CD14-positive monocyte (primary cell): Measurements from ENCODE around the gene KCNQ1OT1. TPM values are rescaled to one million over a fixed set of nuclear protein-coding genes. Genes with fewer than 3 reads are reported as not detected.

Experiments used
- DNase-seq, 3 donors: peaks; one replicate each; pipeline ENCODE4 v3.0.0-alpha.2; 2011 to 2022
- H2AFZ ChIP-seq: 2 replicates; pipeline ENCODE4 v1.6.0; 2012; ENCODE audit warnings: mild to moderate bottlenecking, low read depth, low read length, inconsistent platforms; ENCODE audit not compliant: insufficient read depth, poor library complexity, severe bottlenecking
- H3K27ac ChIP-seq, 2 donors: 1 replicate in 1 of 2; 2 replicates in 1 of 2; pipeline ENCODE4 v1.5.1; 2012 to 2013; ENCODE audit warnings: low read length in 2 of 2, control low read depth in 1 of 2, inconsistent platforms in 1 of 2, low read depth in 1 of 2, mild to moderate bottlenecking in 1 of 2
- H3K27me3 ChIP-seq, 2 donors: one replicate each; pipeline versions ENCODE4 v1.6.0 to v1.6.1; 2011 to 2013; ENCODE audit warnings: low read length in 2 of 2; ENCODE audit not compliant: control insufficient read depth in 2 of 2, insufficient read depth in 2 of 2
- H3K36me3 ChIP-seq, 2 donors: replicated peaks in 1 of 2; 1 replicate in 1 of 2; 2 replicates in 1 of 2; pipeline versions ENCODE4 v1.5.1 to v1.6.1; 2012 to 2013; ENCODE audit warnings: low read length in 2 of 2, control low read depth in 1 of 2, inconsistent platforms in 1 of 2, mild to moderate bottlenecking in 1 of 2; ENCODE audit not compliant: insufficient read depth in 2 of 2, control insufficient read depth in 1 of 2
- H3K4me1 ChIP-seq, 2 donors: 1 replicate in 1 of 2; 2 replicates in 1 of 2; pipeline versions ENCODE4 v1.5.1 to v1.6.1; 2012 to 2013; ENCODE audit warnings: low read length in 2 of 2, control low read depth in 1 of 2, inconsistent platforms in 1 of 2, mild to moderate bottlenecking in 1 of 2, moderate library complexity in 1 of 2; ENCODE audit not compliant: insufficient read depth in 2 of 2, control insufficient read depth in 1 of 2
- H3K4me2 ChIP-seq: replicated peaks from 2 replicates; pipeline ENCODE3; 2012; ENCODE audit warnings: low read length, moderate library complexity, mild to moderate bottlenecking; ENCODE audit not compliant: poor library complexity, severe bottlenecking; ENCODE audit errors: extremely low read depth
- H3K4me3 ChIP-seq, 3 experiments: fragments of 200-600 bp in 1 of 3; sonication (generic) in 1 of 3; replicated peaks in 1 of 3; 1 replicate in 2 of 3; 2 replicates in 1 of 3; pipeline ENCODE4 v1.5.1; 2011 to 2013; ENCODE audit warnings: low read length in 3 of 3, mild to moderate bottlenecking in 3 of 3, control low read depth in 2 of 3, low read depth in 2 of 3, inconsistent platforms in 1 of 3, moderate library complexity in 1 of 3
- H3K79me2 ChIP-seq: 2 replicates; pipeline ENCODE4 v1.6.0; 2012; ENCODE audit warnings: mild to moderate bottlenecking, control low read depth, inconsistent platforms, low read length, moderate library complexity; ENCODE audit not compliant: insufficient read depth
- H3K9ac ChIP-seq: 2 replicates; pipeline ENCODE4 v1.6.0; 2017; ENCODE audit warnings: low read length, mild to moderate bottlenecking; ENCODE audit not compliant: insufficient read depth, poor library complexity, severe bottlenecking
- H3K9me3 ChIP-seq, 2 donors: replicated peaks in 1 of 2; 1 replicate in 1 of 2; 2 replicates in 1 of 2; pipeline versions ENCODE4 v1.5.1 to v1.6.1; 2012 to 2013; ENCODE audit warnings: low read length in 2 of 2, control low read depth in 1 of 2; ENCODE audit not compliant: control insufficient read depth in 1 of 2, insufficient read depth in 1 of 2
- H4K20me1 ChIP-seq: 2 replicates; pipeline ENCODE4 v1.6.0; 2012; ENCODE audit warnings: mild to moderate bottlenecking, low read length, control low read depth, moderate library complexity; ENCODE audit not compliant: insufficient read depth
- H3K27ac Mint-ChIP-seq, 7 donors: one replicate each; pipeline ENCODE4 v1.8.0; 2020; ENCODE audit warnings: mild to moderate bottlenecking in 7 of 7, mixed read lengths in 7 of 7, moderate library complexity in 6 of 7, inconsistent platforms in 2 of 7
- H3K27me3 Mint-ChIP-seq, 3 donors: one replicate each; pipeline ENCODE4 v1.8.0; 2021 to 2022; ENCODE audit warnings: low read depth in 3 of 3, mild to moderate bottlenecking in 3 of 3, mixed read lengths in 3 of 3, moderate library complexity in 3 of 3, inconsistent platforms in 1 of 3
- H3K36me3 Mint-ChIP-seq, 2 donors: one replicate each; pipeline ENCODE4 v1.8.0; 2020; ENCODE audit warnings: mixed read lengths in 2 of 2, inconsistent platforms in 1 of 2, mild to moderate bottlenecking in 1 of 2
- H3K4me1 Mint-ChIP-seq: one replicate; pipeline ENCODE4 v1.8.0; 2020; ENCODE audit warnings: mild to moderate bottlenecking, mixed read lengths
- H3K4me3 Mint-ChIP-seq, 2 donors: one replicate each; pipeline ENCODE4 v1.8.0; 2020; ENCODE audit warnings: mild to moderate bottlenecking in 2 of 2, mixed read lengths in 2 of 2, moderate library complexity in 1 of 2
- H3K9me3 Mint-ChIP-seq, 7 donors: one replicate each; pipeline ENCODE4 v1.8.0; 2020 to 2022; ENCODE audit warnings: mixed read lengths in 7 of 7, mild to moderate bottlenecking in 6 of 7, moderate library complexity in 6 of 7, inconsistent platforms in 2 of 7
- WGBS: methylation state at CpG from one replicate; pipeline ENCODE4 v1.1.5; 2013; ENCODE audit warnings: missing lambda C conversion rate; ENCODE audit not compliant: insufficient coverage; 5-methylcytosine and 5-hydroxymethylcytosine counted together
- intact Hi-C, 2 donors: fragments of 100-400 bp; cut with micrococcal nuclease; formaldehyde crosslinking; loops; one replicate each; pipeline versions ENCODE4 v1.15.0 to v1.15.1; 2023
- polyA plus RNA-seq, 3 donors: library from polyadenylated mRNA; depleted of rRNA in 1 of 3; unstranded in 2 of 3; stranded (reverse) in 1 of 3; fragments of 300-500 nt in 2 of 3; fragments of >200 nt in 1 of 3; fragmentation: Illumina TruSeq in 2 of 3; gene quantifications; 1 replicate in 2 of 3; 2 replicates in 1 of 3; pipeline ENCODE4 v1.2.3, GENCODE V29; 2012 to 2021
- TF ChIP-seq, protein P1 (sequence below): fragments of 200-600 bp; IDR thresholded peaks from one replicate; pipeline ENCODE4 v1.8.0; 2022; ENCODE audit warnings: antibody characterized with exemption, mild to moderate bottlenecking

Gene KCNQ1OT1
- polyA plus RNA-seq, 3 donors, result 0.01 to 0.04 (median 0.03) TPM

- Histone ChIP-seq H3K4me1 (peaks cover 23 to 29% of the 10 kb centered on the region in 2 donors), H3K27ac (no peak overlapping the region), H2AFZ (no peak overlapping the region), H3K4me3 (no peak overlapping the region), H3K79me2 (peaks cover 7% of the 10 kb centered on the region), H3K9me3 (peaks cover 11 to 24% of the 10 kb centered on the region in 2 donors), H3K9ac (no peak overlapping the region), H3K36me3 (peaks cover 4 to 14% of the 10 kb centered on the region in 2 donors), H4K20me1 (peaks cover 81% of the 10 kb centered on the region), H3K27me3 (no peaks in the 10 kb centered on the region), H3K4me2 (no peak overlapping the region)
- H3K27me3 Mint-ChIP-seq, result peaks cover 5 to 7% (median 7%) of the 10 kb centered on the region in 3 donors
- peaks cover 26 to 29% of the 10 kb centered on the region in 2 donors for H3K36me3 Mint-ChIP-seq
- WGBS, result 83% methylated on average over 1 of the region's 5 CpGs
- H3K4me3 Mint-ChIP-seq, result no peak overlapping the region
- peaks cover 30% of the 10 kb centered on the region for H3K4me1 Mint-ChIP-seq
- intact Hi-C loops, result no loop called here
- TF ChIP-seq, protein P1, sequence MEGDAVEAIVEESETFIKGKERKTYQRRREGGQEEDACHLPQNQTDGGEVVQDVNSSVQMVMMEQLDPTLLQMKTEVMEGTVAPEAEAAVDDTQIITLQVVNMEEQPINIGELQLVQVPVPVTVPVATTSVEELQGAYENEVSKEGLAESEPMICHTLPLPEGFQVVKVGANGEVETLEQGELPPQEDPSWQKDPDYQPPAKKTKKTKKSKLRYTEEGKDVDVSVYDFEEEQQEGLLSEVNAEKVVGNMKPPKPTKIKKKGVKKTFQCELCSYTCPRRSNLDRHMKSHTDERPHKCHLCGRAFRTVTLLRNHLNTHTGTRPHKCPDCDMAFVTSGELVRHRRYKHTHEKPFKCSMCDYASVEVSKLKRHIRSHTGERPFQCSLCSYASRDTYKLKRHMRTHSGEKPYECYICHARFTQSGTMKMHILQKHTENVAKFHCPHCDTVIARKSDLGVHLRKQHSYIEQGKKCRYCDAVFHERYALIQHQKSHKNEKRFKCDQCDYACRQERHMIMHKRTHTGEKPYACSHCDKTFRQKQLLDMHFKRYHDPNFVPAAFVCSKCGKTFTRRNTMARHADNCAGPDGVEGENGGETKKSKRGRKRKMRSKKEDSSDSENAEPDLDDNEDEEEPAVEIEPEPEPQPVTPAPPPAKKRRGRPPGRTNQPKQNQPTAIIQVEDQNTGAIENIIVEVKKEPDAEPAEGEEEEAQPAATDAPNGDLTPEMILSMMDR, result no peak
- no peak overlapping the region for H3K27ac Mint-ChIP-seq
- no peak for DNase-seq
- peaks cover 11 to 16% (median 13%) of the 10 kb centered on the region in 7 donors for H3K9me3 Mint-ChIP-seq
These were observed 2.2 kb upstream of the KCNQ1OT1 start for GRCh38 chr11:2701898-2702434.

GRCh38 chr11:2701230-2701629 is 1.4 kb upstream of the KCNQ1OT1 start:
- Histone ChIP-seq H3K79me2 (peaks cover 7% of the 10 kb centered on the region), H3K4me3 (no peak overlapping the region), H3K4me2 (peak overlapping the region; percentile 74), H3K27me3 (no peaks in the 10 kb centered on the region), H3K9ac (no peak overlapping the region), H3K9me3 (peaks cover 11 to 24% of the 10 kb centered on the region in 2 donors), H3K36me3 (peaks cover 4 to 14% of the 10 kb centered on the region in 2 donors), H3K27ac (no peak overlapping the region), H3K4me1 (peaks cover 23 to 29% of the 10 kb centered on the region in 2 donors), H2AFZ (no peak overlapping the region), H4K20me1 (peaks cover 81% of the 10 kb centered on the region)
- peak overlapping the region in 1 of 2 donors; percentile 64 for H3K4me3 Mint-ChIP-seq
- intact Hi-C loops, result no loop called here
- H3K27me3 Mint-ChIP-seq, result peaks cover 5 to 7% (median 7%) of the 10 kb centered on the region in 3 donors
- peaks cover 11 to 16% (median 13%) of the 10 kb centered on the region in 7 donors for H3K9me3 Mint-ChIP-seq
- DNase-seq, result no peak
- H3K4me1 Mint-ChIP-seq, result peaks cover 32% of the 10 kb centered on the region
- H3K27ac Mint-ChIP-seq, result no peak overlapping the region
- WGBS, result 100% methylated on average over 4 of the region's 7 CpGs
- peaks cover 32 to 36% of the 10 kb centered on the region in 2 donors for H3K36me3 Mint-ChIP-seq
- TF ChIP-seq, protein P1, result no peak
